Measurements from ENCODE around the gene WDR76. TPM values are rescaled to one million over a fixed set of nuclear protein-coding genes. Genes with fewer than 3 reads are reported as not detected.

WDR76 gene
- total and polyA plus RNA-seq, 2 donors from 2014 or later = 0.73 to 4.8 TPM

GRCh38 chr15:43893956-43894355, 67.2 kb downstream of the WDR76 start:
- Histone ChIP-seq H3K27ac (ENCODE audit: low read depth in 2 of 2, low read length in 2 of 2) (no peak overlapping the region), H3K9ac (ENCODE audit: low read length in 3 of 3) (no peak overlapping the region), H3K4me3 (ENCODE audit: low read length in 3 of 3) (no peak overlapping the region), H3K9me3 (ENCODE audit: control insufficient read depth in 2 of 3, insufficient read depth in 1 of 3, low read length in 3 of 3) (no peaks in the 10 kb centered on the region), H3K4me1 (ENCODE audit: control insufficient read depth in 2 of 3, insufficient read depth in 2 of 3, low read depth in 1 of 3, low read length in 3 of 3) (no peaks in the 10 kb centered on the region), H3K36me3 (ENCODE audit: control insufficient read depth in 2 of 3, insufficient read depth in 3 of 3, low read length in 3 of 3) (no peaks in the 10 kb centered on the region), H3K27me3 (ENCODE audit: control insufficient read depth, insufficient read depth, low read length) (no peaks in the 10 kb centered on the region)
- TF ChIP-seq CTCF (IDR thresholded peaks at IDR 0.05; ENCODE audit: borderline replicate concordance, extremely low read depth, insufficient read depth) = no peak
- intact Hi-C loops (cut with DNase I) = no loop called here
- DNase-seq (no peak), FAIRE-seq (no peak)

- Histone ChIP-seq H3K9ac (ENCODE audit: low read length in 3 of 3) (no peak overlapping the region), H3K9me3 (ENCODE audit: control insufficient read depth in 2 of 3, insufficient read depth in 1 of 3, low read length in 3 of 3) (no peaks in the 10 kb centered on the region), H3K36me3 (ENCODE audit: control insufficient read depth in 2 of 3, insufficient read depth in 3 of 3, low read length in 3 of 3) (no peaks in the 10 kb centered on the region), H3K27me3 (ENCODE audit: control insufficient read depth, insufficient read depth, low read length) (no peaks in the 10 kb centered on the region), H3K4me3 (ENCODE audit: low read length in 3 of 3) (no peak overlapping the region), H3K4me1 (ENCODE audit: control insufficient read depth in 2 of 3, insufficient read depth in 2 of 3, low read depth in 1 of 3, low read length in 3 of 3) (no peaks in the 10 kb centered on the region), H3K27ac (ENCODE audit: low read depth in 2 of 2, low read length in 2 of 2) (no peak overlapping the region)
- intact Hi-C loops (cut with DNase I) = no loop called here
- DNase-seq (no peak), FAIRE-seq (no peak)
- TF ChIP-seq CTCF (IDR thresholded peaks at IDR 0.05; ENCODE audit: borderline replicate concordance, extremely low read depth, insufficient read depth) = no peak
These were observed 68.8 kb downstream of the WDR76 start for GRCh38 chr15:43895586-43895985.

DNA sequence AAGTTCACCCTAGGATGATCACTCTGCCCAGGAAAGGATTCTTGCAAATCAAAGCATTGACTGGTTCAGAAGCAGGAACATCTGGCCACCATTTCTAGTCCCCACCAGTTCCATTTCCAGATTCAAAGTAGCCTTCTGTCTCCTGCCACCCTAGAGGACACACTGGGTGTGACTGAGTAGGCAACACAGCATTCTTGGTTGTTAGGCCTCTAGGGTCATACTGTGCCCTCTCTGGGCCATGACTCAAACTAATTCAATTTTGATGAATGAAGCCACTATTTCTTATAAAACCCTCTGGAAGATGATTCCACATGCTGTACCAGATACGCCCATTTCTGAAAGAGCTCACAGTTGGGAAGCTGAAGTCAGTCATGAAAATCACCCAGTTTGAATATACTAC, 69.7 kb downstream of the WDR76 start:
- H3K36me3 ChIP-seq (ENCODE audit: control insufficient read depth in 2 of 3, insufficient read depth in 3 of 3, low read length in 3 of 3) = no peaks in the 10 kb centered on the region
- no peak for TF ChIP-seq CTCF (IDR thresholded peaks at IDR 0.05; ENCODE audit: borderline replicate concordance, extremely low read depth, insufficient read depth)
- H3K9me3 ChIP-seq (ENCODE audit: control insufficient read depth in 2 of 3, insufficient read depth in 1 of 3, low read length in 3 of 3) = no peaks in the 10 kb centered on the region
- no peak overlapping the region for H3K27ac ChIP-seq (ENCODE audit: low read depth in 2 of 2, low read length in 2 of 2)
- no peaks in the 10 kb centered on the region for H3K4me1 ChIP-seq (ENCODE audit: control insufficient read depth in 2 of 3, insufficient read depth in 2 of 3, low read depth in 1 of 3, low read length in 3 of 3)
- FAIRE-seq = no peak
- intact Hi-C loops (cut with DNase I) = no loop called here
- no peak for DNase-seq
- no peak overlapping the region for H3K4me3 ChIP-seq (ENCODE audit: low read length in 3 of 3)
- H3K9ac ChIP-seq (ENCODE audit: low read length in 3 of 3) = no peak overlapping the region
- no peaks in the 10 kb centered on the region for H3K27me3 ChIP-seq (ENCODE audit: control insufficient read depth, insufficient read depth, low read length)

DNA sequence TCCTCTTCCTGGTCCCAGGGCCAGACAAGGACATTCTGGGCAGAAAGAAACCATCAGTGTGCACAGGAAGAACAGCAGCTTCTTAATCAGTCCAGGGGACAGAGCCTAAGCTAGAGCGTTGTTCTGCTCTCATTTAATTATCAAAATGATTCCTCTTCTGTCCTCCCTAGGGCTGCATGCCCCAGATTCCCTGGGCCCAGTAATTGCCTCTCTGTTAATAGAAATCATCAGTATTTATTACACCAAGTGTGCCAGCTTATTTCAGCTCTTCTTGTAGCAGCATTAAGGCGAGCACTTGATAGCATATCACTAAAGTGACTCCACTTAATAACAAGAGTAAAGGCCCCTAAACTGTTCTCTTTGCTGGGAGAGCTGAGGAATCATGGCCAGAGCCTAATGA, 72.1 kb downstream of the WDR76 start:
- no peaks in the 10 kb centered on the region for H3K36me3 ChIP-seq (ENCODE audit: control insufficient read depth in 2 of 3, insufficient read depth in 3 of 3, low read length in 3 of 3)
- TF ChIP-seq CTCF (IDR thresholded peaks at IDR 0.05; ENCODE audit: borderline replicate concordance, extremely low read depth, insufficient read depth) = no peak
- H3K27ac ChIP-seq (ENCODE audit: low read depth in 2 of 2, low read length in 2 of 2) = no peak overlapping the region
- FAIRE-seq (no peak), DNase-seq (no peak)
- no peaks in the 10 kb centered on the region for H3K4me1 ChIP-seq (ENCODE audit: control insufficient read depth in 2 of 3, insufficient read depth in 2 of 3, low read depth in 1 of 3, low read length in 3 of 3)
- no peak overlapping the region for H3K9ac ChIP-seq (ENCODE audit: low read length in 3 of 3)
- no peaks in the 10 kb centered on the region for H3K27me3 ChIP-seq (ENCODE audit: control insufficient read depth, insufficient read depth, low read length)
- no peak overlapping the region for H3K4me3 ChIP-seq (ENCODE audit: low read length in 3 of 3)
- H3K9me3 ChIP-seq (ENCODE audit: control insufficient read depth in 2 of 3, insufficient read depth in 1 of 3, low read length in 3 of 3) = no peaks in the 10 kb centered on the region
- intact Hi-C loops (cut with DNase I) = no loop called here
